HUES6 (cell line): ENCODE measurements around the gene SLC7A6OS.

Source experiments
- H3K27ac ChIP-seq: 2 replicates; pipeline ENCODE4 v1.7.0; 2013; ENCODE audit warnings: low read depth, mild to moderate bottlenecking, low read length, inconsistent platforms
- H3K27me3 ChIP-seq: 2 replicates; pipeline ENCODE4 v1.6.1; 2013; ENCODE audit warnings: low read length; ENCODE audit not compliant: control insufficient read depth, insufficient read depth
- H3K36me3 ChIP-seq: 2 replicates; pipeline ENCODE4 v1.6.1; 2013; ENCODE audit warnings: low read length; ENCODE audit not compliant: control insufficient read depth, insufficient read depth
- H3K4me1 ChIP-seq: 2 replicates; pipeline ENCODE4 v1.6.1; 2013; ENCODE audit warnings: low read length; ENCODE audit not compliant: control insufficient read depth, insufficient read depth
- H3K4me3 ChIP-seq: 2 replicates; pipeline ENCODE4 v1.5.1; 2013; ENCODE audit warnings: low read depth, low read length
- H3K9ac ChIP-seq: one replicate; pipeline ENCODE4 v1.6.1; 2013; ENCODE audit warnings: mild to moderate bottlenecking, low read length
- H3K9me3 ChIP-seq: 2 replicates; pipeline ENCODE4 v1.6.1; 2013; ENCODE audit warnings: low read depth, low read length; ENCODE audit not compliant: control insufficient read depth, insufficient read depth

SLC7A6OS gene

GRCh38 chr16:68263559-68264127 is 47.1 kb downstream of the SLC7A6OS start:
- H3K27me3 ChIP-seq, result no peaks in the 10 kb centered on the region
- peaks cover 10% of the 10 kb centered on the region for H3K36me3 ChIP-seq
- H3K9me3 ChIP-seq, result no peaks in the 10 kb centered on the region
- peak overlapping the region; percentile 91 for H3K4me3 ChIP-seq
- H3K9ac ChIP-seq, result peak overlapping the region; percentile 96
- H3K27ac ChIP-seq, result peak overlapping the region; percentile 72; the same call in 1 of the 2 replicates
- peaks cover 22% of the 10 kb centered on the region for H3K4me1 ChIP-seq

DNA sequence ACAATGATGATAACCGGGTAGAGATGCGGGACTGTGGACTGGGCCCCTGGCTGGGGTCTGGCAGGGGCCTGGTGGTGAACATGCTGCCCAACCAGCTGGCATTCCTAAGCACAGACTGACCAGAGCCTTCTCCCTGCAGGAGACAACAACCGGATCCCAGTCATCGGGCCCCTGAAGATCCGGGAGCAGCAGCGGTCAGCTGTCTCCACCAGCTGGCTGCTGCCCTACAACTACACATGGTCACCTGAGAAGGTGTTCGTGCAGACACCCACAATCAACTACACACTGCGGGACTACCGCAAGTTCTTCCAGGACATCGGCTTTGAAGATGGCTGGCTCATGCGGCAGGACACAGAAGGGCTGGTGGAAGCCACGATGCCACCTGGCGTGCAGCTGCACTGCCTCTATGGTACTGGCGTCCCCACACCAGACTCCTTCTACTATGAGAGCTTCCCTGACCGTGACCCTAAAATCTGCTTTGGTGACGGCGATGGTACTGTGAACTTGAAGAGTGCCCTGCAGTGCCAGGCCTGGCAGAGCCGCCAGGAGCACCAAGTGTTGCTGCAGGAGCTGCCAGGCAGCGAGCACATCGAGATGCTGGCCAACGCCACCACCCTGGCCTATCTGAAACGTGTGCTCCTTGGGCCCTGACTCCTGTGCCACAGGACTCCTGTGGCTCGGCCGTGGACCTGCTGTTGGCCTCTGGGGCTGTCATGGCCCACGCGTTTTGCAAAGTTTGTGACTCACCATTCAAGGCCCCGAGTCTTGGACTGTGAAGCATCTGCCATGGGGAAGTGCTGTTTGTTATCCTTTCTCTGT is 51.5 kb downstream of the SLC7A6OS start:
- H3K9me3 ChIP-seq, result no peaks in the 10 kb centered on the region
- no peaks in the 10 kb centered on the region; the same call in 1 of the 2 replicates for H3K4me1 ChIP-seq
- peaks cover 16% of the 10 kb centered on the region for H3K36me3 ChIP-seq
- H3K27me3 ChIP-seq, result no peaks in the 10 kb centered on the region
- H3K4me3 ChIP-seq, result no peak overlapping the region
- no peak overlapping the region for H3K9ac ChIP-seq
- no peak overlapping the region for H3K27ac ChIP-seq

DNA sequence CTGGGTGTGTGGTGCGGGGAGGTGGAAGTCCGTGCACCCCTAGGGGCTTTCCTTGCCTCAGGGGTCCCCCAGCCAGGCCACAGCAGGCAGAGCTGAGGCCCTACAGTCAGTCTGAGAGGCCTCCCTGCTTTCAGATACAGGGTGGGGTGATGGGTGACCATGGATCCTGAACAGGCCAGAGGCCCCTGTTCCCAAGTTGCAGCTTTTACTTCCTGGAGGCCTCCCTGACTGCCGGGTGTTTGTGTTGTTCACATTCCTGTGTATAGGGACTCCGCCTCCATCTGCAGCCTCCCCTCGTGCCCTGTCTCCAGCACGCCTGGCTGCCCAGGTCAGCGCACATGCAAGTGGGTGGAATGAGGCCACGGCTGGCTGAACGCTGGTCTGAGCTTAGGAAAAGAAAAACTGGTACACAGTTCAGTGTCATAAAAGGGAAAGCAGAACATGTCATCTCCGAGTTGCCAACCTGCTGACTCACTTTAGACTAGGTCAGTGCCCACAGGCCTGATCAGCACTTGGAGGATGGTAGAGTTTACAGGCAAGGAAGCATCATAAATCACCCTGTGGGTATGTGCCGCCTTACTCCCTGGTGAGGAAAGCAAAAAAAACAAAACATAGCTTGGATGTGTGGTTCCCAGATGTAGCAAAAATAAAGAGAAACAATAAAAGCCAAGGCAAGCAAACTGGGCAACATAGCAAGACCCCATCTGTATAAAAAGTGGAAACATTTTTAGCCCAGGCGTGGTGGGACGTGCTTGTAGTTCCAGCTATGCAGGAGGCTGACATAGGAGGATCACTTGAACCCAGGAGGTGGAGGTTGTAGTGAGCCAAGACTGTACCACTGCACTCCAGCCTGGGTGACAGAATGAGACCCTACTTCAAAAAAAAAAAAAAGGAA is 52.6 kb downstream of the SLC7A6OS start:
- no peaks in the 10 kb centered on the region for H3K9me3 ChIP-seq
- no peak overlapping the region for H3K9ac ChIP-seq
- no peak overlapping the region for H3K4me3 ChIP-seq
- H3K27ac ChIP-seq, result no peak overlapping the region
- no peaks in the 10 kb centered on the region for H3K27me3 ChIP-seq
- H3K4me1 ChIP-seq, result no peaks in the 10 kb centered on the region; the same call in 1 of the 2 replicates
- H3K36me3 ChIP-seq, result peaks cover 16% of the 10 kb centered on the region

GRCh38 chr16:68257251-68257905 is 53.4 kb downstream of the SLC7A6OS start:
- peaks cover 16% of the 10 kb centered on the region for H3K36me3 ChIP-seq
- no peak overlapping the region for H3K27ac ChIP-seq
- H3K27me3 ChIP-seq, result no peaks in the 10 kb centered on the region
- H3K9me3 ChIP-seq, result no peaks in the 10 kb centered on the region
- H3K4me3 ChIP-seq, result no peak overlapping the region
- no peaks in the 10 kb centered on the region; the same call in 1 of the 2 replicates for H3K4me1 ChIP-seq
- no peak overlapping the region for H3K9ac ChIP-seq

- no peaks in the 10 kb centered on the region; the same call in 1 of the 2 replicates for H3K4me1 ChIP-seq
- no peak overlapping the region for H3K4me3 ChIP-seq
- no peaks in the 10 kb centered on the region for H3K9me3 ChIP-seq
- no peaks in the 10 kb centered on the region for H3K27me3 ChIP-seq
- no peak overlapping the region for H3K9ac ChIP-seq
- no peak overlapping the region for H3K27ac ChIP-seq
- H3K36me3 ChIP-seq, result peaks cover 16% of the 10 kb centered on the region
Observed at GRCh38 chr16:68255712-68256111, 55.0 kb downstream of the SLC7A6OS start.

DNA sequence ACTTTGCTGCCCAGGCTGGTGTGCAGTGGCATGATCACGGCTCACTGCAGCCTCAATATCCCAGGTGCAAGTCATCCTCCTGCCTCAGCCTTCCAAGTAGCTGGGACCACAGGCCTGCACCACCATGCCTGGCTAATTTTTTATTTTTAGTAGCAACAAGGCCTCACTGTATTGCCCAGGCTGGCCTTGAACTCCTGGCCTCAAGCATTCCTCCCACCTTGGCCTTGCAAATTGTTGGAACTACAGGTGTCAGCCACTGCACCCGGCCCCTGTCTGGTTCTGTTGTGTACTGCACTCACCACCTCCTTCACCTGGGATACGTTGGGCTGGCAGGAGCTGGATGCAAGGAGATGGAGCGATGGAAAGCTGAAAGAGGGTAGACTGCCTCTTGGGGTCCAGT is 57.0 kb downstream of the SLC7A6OS start:
- H3K27me3 ChIP-seq, result no peaks in the 10 kb centered on the region
- no peak overlapping the region for H3K4me3 ChIP-seq
- H3K9ac ChIP-seq, result no peak overlapping the region
- no peak overlapping the region for H3K27ac ChIP-seq
- no peaks in the 10 kb centered on the region; the same call in 1 of the 2 replicates for H3K4me1 ChIP-seq
- H3K9me3 ChIP-seq, result no peaks in the 10 kb centered on the region
- H3K36me3 ChIP-seq, result 0 out of 2 replicates have a peak, but pooled peaks cover 9% of the 10 kb centered on the region

GRCh38 chr16:68252383-68252782 is 58.4 kb downstream of the SLC7A6OS start:
- Histone ChIP-seq H3K27me3 (no peaks in the 10 kb centered on the region), H3K4me1 (no peaks in the 10 kb centered on the region; the same call in 1 of the 2 replicates), H3K9me3 (no peaks in the 10 kb centered on the region), H3K4me3 (no peak overlapping the region), H3K36me3 (0 out of 2 replicates have a peak, but pooled peaks cover 9% of the 10 kb centered on the region), H3K27ac (no peak overlapping the region), H3K9ac (no peak overlapping the region)

- Histone ChIP-seq H3K4me1 (no peaks in the 10 kb centered on the region), H3K27me3 (no peaks in the 10 kb centered on the region), H3K9me3 (no peaks in the 10 kb centered on the region), H3K4me3 (no peak overlapping the region), H3K27ac (no peak overlapping the region), H3K9ac (no peak overlapping the region), H3K36me3 (0 out of 2 replicates have a peak, but pooled peaks cover 9% of the 10 kb centered on the region)
Observed at GRCh38 chr16:68251832-68252231, 58.9 kb downstream of the SLC7A6OS start.

- Histone ChIP-seq H3K27ac (no peak overlapping the region), H3K9me3 (no peaks in the 10 kb centered on the region), H3K4me1 (peaks cover 3% of the 10 kb centered on the region; the same call in 1 of the 2 replicates), H3K27me3 (peaks cover 2% of the 10 kb centered on the region), H3K4me3 (no peak overlapping the region), H3K9ac (no peak overlapping the region), H3K36me3 (0 out of 2 replicates have a peak, but pooled peaks cover 9% of the 10 kb centered on the region)
Observed at GRCh38 chr16:68250951-68251350, 59.8 kb downstream of the SLC7A6OS start.

- H3K36me3 ChIP-seq, result 0 out of 2 replicates have a peak, but pooled peaks cover 3% of the 10 kb centered on the region
- H3K4me3 ChIP-seq, result no peak overlapping the region
- H3K9me3 ChIP-seq, result no peaks in the 10 kb centered on the region
- no peak overlapping the region for H3K9ac ChIP-seq
- H3K27me3 ChIP-seq, result peaks cover 11% of the 10 kb centered on the region
- H3K27ac ChIP-seq, result no peak overlapping the region
- H3K4me1 ChIP-seq, result peaks cover 9% of the 10 kb centered on the region; the same call in 1 of the 2 replicates
Observed at GRCh38 chr16:68249371-68249770, 61.4 kb downstream of the SLC7A6OS start.
